Endodermal cell (in vitro differentiated cells): ENCODE data around the gene PRUNE2. TPM values are rescaled to one million over a fixed set of nuclear protein-coding genes. Genes with fewer than 3 reads are reported as not detected.

Experiments used
- DNase-seq: peaks from one replicate; pipeline ENCODE4 v3.0.0-alpha.2; 2017
- H3K27ac ChIP-seq: 2 replicates; pipeline ENCODE4 v1.5.1; 2013; ENCODE audit warnings: mild to moderate bottlenecking, low read depth, low read length, moderate library complexity
- H3K27me3 ChIP-seq: 2 replicates; pipeline ENCODE4 v1.6.1; 2013; ENCODE audit warnings: mild to moderate bottlenecking, low read length, moderate library complexity; ENCODE audit not compliant: insufficient read depth, control insufficient read depth, poor library complexity, severe bottlenecking
- H3K36me3 ChIP-seq: 2 replicates; pipeline ENCODE4 v1.7.0; 2013; ENCODE audit warnings: mild to moderate bottlenecking, low read length, moderate library complexity; ENCODE audit not compliant: control insufficient read depth, insufficient read depth
- H3K4me1 ChIP-seq: one replicate; pipeline ENCODE4 v1.7.0; 2013; ENCODE audit warnings: low read length; ENCODE audit not compliant: control insufficient read depth, insufficient read depth
- H3K4me3 ChIP-seq: 2 replicates; pipeline ENCODE4 v1.5.1; 2013; ENCODE audit warnings: mild to moderate bottlenecking, low read length, moderate library complexity
- H3K9ac ChIP-seq: 2 replicates; pipeline ENCODE4 v1.6.1; 2013; ENCODE audit warnings: mild to moderate bottlenecking, low read length, moderate library complexity; ENCODE audit not compliant: poor library complexity, severe bottlenecking; ENCODE audit errors: extremely low read depth
- H3K9me3 ChIP-seq: 2 replicates; pipeline ENCODE4 v1.6.1; 2013; ENCODE audit warnings: mild to moderate bottlenecking, low read length, moderate library complexity; ENCODE audit not compliant: control insufficient read depth
- H3K27ac Mint-ChIP-seq: 2 replicates; pipeline ENCODE4 v1.8.0; 2020; ENCODE audit warnings: mixed read lengths
- H3K27me3 Mint-ChIP-seq: 2 replicates; pipeline ENCODE4 v1.8.0; 2021; ENCODE audit warnings: mild to moderate bottlenecking, mixed read lengths; ENCODE audit not compliant: insufficient read depth
- H3K36me3 Mint-ChIP-seq: 2 replicates; pipeline ENCODE4 v1.8.0; 2020; ENCODE audit warnings: low read depth, mixed read lengths
- H3K4me1 Mint-ChIP-seq: 2 replicates; pipeline ENCODE4 v1.8.0; 2020; ENCODE audit warnings: mixed read lengths
- H3K4me3 Mint-ChIP-seq: 2 replicates; pipeline ENCODE4 v1.8.0; 2020; ENCODE audit warnings: mild to moderate bottlenecking, moderate library complexity, mixed read lengths
- H3K9me3 Mint-ChIP-seq: 2 replicates; pipeline ENCODE4 v1.8.0; 2020; ENCODE audit warnings: mild to moderate bottlenecking, mixed read lengths
- WGBS, 2 experiments: methylation state at CpG; one replicate each; pipeline versions ENCODE4 v1.1.5 to v1.1.7; 2013; ENCODE audit warnings: missing lambda C conversion rate in 2 of 2, mixed read lengths in 1 of 2; ENCODE audit not compliant: insufficient coverage in 1 of 2, insufficient read length in 1 of 2; 5-methylcytosine and 5-hydroxymethylcytosine counted together
- total RNA-seq, 2 donors: library from RNA; stranded (reverse); fragmentation: NEBNext Ultra II Directional in 1 of 2; extraction: Animal tissue kit (Norgen Biotek cat#: 25700) in 1 of 2; gene quantifications; 2 replicates in 1 of 2; 3 replicates in 1 of 2; pipeline ENCODE4 v1.2.1, GENCODE V29; 2021
- TF ChIP-seq, protein P1 (sequence below): fragments of 200-600 bp; sonication (generic); conservative IDR thresholded peaks from 2 replicates; pipeline ENCODE4 v1.5.0; 2021; ENCODE audit warnings: antibody characterized with exemption, mild to moderate bottlenecking

PRUNE2 gene
- total RNA-seq, 2 donors from 2014 or later = 4.1 to 6.8 TPM

DNA sequence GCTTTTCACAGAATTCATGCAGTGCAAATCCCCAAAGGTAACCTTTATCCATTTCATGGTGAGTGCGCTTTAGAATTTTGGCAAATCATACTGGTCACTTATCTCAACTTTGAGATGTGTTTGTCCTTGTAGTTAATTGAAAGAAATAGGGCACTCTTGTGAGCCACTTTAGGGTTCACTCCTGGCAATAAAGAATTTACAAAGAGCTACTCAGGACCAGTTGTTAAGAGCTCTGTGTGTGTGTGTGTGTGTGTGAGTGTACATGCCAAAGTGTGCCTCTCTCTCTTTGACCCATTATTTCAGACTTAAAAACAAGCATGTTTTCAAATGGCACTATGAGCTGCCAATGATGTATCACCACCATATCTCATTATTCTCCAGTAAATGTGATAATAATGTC, 120.4 kb downstream of the PRUNE2 start:
- Mint-ChIP-seq H3K4me3 (no peak overlapping the region), H3K27ac (no peak overlapping the region), H3K36me3 (no peaks in the 10 kb centered on the region), H3K27me3 (no peaks in the 10 kb centered on the region), H3K9me3 (no peaks in the 10 kb centered on the region), H3K4me1 (no peaks in the 10 kb centered on the region)
- no peaks in the 10 kb centered on the region for H3K36me3 ChIP-seq
- TF ChIP-seq, protein P1, sequence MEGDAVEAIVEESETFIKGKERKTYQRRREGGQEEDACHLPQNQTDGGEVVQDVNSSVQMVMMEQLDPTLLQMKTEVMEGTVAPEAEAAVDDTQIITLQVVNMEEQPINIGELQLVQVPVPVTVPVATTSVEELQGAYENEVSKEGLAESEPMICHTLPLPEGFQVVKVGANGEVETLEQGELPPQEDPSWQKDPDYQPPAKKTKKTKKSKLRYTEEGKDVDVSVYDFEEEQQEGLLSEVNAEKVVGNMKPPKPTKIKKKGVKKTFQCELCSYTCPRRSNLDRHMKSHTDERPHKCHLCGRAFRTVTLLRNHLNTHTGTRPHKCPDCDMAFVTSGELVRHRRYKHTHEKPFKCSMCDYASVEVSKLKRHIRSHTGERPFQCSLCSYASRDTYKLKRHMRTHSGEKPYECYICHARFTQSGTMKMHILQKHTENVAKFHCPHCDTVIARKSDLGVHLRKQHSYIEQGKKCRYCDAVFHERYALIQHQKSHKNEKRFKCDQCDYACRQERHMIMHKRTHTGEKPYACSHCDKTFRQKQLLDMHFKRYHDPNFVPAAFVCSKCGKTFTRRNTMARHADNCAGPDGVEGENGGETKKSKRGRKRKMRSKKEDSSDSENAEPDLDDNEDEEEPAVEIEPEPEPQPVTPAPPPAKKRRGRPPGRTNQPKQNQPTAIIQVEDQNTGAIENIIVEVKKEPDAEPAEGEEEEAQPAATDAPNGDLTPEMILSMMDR = no peak
- H3K27me3 ChIP-seq = no peaks in the 10 kb centered on the region
- H3K27ac ChIP-seq = no peak overlapping the region
- no peaks in the 10 kb centered on the region for H3K9me3 ChIP-seq
- no peak overlapping the region for H3K9ac ChIP-seq
- H3K4me3 ChIP-seq = no peak overlapping the region
- H3K4me1 ChIP-seq = no peaks in the 10 kb centered on the region
- no peak for DNase-seq
- WGBS, 2 experiments = 96% methylated on average over 1 of the region's 1 CpG; no CpG with 5 or more reads in 1 of the 2 experiments

DNA sequence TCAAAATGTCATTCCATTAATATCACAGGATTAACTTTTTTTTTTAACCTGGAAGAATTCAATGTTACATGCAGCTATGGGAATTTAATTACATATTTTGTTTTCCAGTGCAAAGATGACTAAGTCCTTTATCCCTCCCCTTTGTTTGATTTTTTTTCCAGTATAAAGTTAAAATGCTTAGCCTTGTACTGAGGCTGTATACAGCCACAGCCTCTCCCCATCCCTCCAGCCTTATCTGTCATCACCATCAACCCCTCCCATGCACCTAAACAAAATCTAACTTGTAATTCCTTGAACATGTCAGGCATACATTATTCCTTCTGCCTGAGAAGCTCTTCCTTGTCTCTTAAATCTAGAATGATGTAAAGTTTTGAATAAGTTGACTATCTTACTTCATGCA, 121.0 kb downstream of the PRUNE2 start:
- Histone ChIP-seq H3K9me3 (no peaks in the 10 kb centered on the region), H3K36me3 (no peaks in the 10 kb centered on the region), H3K27ac (no peak overlapping the region), H3K4me3 (no peak overlapping the region), H3K9ac (no peak overlapping the region), H3K27me3 (no peaks in the 10 kb centered on the region), H3K4me1 (no peaks in the 10 kb centered on the region)
- H3K9me3 Mint-ChIP-seq = no peaks in the 10 kb centered on the region
- H3K27me3 Mint-ChIP-seq = no peaks in the 10 kb centered on the region
- no peak overlapping the region for H3K4me3 Mint-ChIP-seq
- H3K4me1 Mint-ChIP-seq = no peaks in the 10 kb centered on the region
- H3K36me3 Mint-ChIP-seq = no peaks in the 10 kb centered on the region
- no peak for DNase-seq
- H3K27ac Mint-ChIP-seq = no peak overlapping the region
- TF ChIP-seq, protein P1 = no peak

DNA sequence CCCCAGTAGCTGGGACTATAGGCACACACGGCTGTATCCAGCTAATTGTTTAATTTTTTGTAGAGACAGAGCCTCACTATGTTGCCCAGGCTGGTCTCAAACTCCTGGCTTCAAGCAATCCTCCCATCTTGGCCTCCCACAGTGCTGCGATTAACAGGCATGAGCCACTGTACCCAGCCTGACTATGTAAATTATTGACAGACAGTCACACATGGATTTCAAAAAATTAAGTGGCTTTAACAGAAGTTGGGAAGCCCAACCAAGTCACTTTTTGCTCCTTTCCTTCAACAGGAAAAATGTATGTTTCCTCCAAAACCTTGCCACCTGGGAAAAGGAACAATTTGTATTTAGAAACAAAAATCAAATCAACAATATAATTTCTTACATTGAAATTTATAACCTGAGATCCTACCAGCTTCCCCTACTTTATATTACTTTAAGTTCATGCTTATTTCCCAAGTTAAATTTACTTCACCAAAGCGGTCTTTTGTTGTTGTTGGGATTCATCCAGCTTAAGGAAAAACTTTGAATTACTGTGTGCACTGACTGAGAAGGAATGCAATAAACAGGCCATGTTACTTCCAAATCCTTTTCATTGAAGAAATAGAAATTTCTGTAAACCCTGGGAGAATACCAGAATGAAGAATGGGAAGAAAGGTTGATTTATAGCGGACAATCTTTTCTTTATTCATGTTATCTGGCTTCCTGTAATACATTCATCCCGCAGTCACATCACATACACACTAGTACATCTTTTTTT, 133.0 kb downstream of the PRUNE2 start:
- Mint-ChIP-seq H3K36me3 (no peaks in the 10 kb centered on the region), H3K4me3 (no peak overlapping the region), H3K27ac (no peak overlapping the region), H3K4me1 (no peaks in the 10 kb centered on the region), H3K9me3 (no peaks in the 10 kb centered on the region), H3K27me3 (no peaks in the 10 kb centered on the region)
- Histone ChIP-seq H3K4me1 (no peaks in the 10 kb centered on the region), H3K27me3 (no peaks in the 10 kb centered on the region), H3K27ac (no peak overlapping the region), H3K9ac (no peak overlapping the region), H3K4me3 (no peak overlapping the region), H3K9me3 (no peaks in the 10 kb centered on the region), H3K36me3 (no peaks in the 10 kb centered on the region)
- TF ChIP-seq, protein P1 = no peak
- DNase-seq = no peak
- WGBS, 2 experiments = 0 to 48% methylated on average over 1 to 4 of the region's 5 CpGs
